Left ventricle myocardium inferior (tissue), 1 donor: ENCODE results near the gene LRTM2. TPM values are rescaled to one million over a fixed set of nuclear protein-coding genes. Genes with fewer than 3 reads are reported as not detected.

ENCODE experiments used
- DNase-seq: peaks from one replicate; pipeline ENCODE4 v3.0.0-alpha.2; 2020
- H3K27ac ChIP-seq: fragments of 200-600 bp; replicated peaks from 2 replicates; pipeline ENCODE4 v1.8.0; 2021
- H3K27me3 ChIP-seq: fragments of 200-600 bp; 2 replicates; pipeline ENCODE4 v1.8.0; 2021; ENCODE audit warnings: low read depth
- H3K36me3 ChIP-seq: fragments of 200-600 bp; 2 replicates; pipeline ENCODE4 v1.8.0; 2021
- H3K4me1 ChIP-seq: fragments of 200-600 bp; 2 replicates; pipeline ENCODE4 v1.8.0; 2021
- H3K4me3 ChIP-seq: fragments of 200-600 bp; 2 replicates; pipeline ENCODE4 v1.8.0; 2021; ENCODE audit warnings: mild to moderate bottlenecking, moderate library complexity
- H3K9me3 ChIP-seq: fragments of 200-600 bp; replicated peaks from 2 replicates; pipeline ENCODE4 v1.8.0; 2021
- intact Hi-C: fragments of 100-400 bp; cut with micrococcal nuclease; formaldehyde crosslinking; loops from one replicate; pipeline ENCODE4 v1.11.0; 2022
- total RNA-seq: library from RNA; stranded (reverse); fragmentation: NEBNext Ultra II Directional; extraction: Animal tissue kit (Norgen Biotek cat#: 25700); gene quantifications from one replicate; pipeline ENCODE4 v1.2.1, GENCODE V29; 2021
- TF ChIP-seq, protein P1 (sequence below): fragments of 200-600 bp; IDR thresholded peaks from 2 replicates; pipeline ENCODE4 v1.8.0; 2021; ENCODE audit warnings: antibody characterized with exemption, mild to moderate bottlenecking, borderline replicate concordance
- donor health status: DM: no; HTN: yes; CAD: no; lungs with severe emphysema.

The LRTM2 gene
- total RNA-seq, 1 donor from 2014 or later: not detected

DNA sequence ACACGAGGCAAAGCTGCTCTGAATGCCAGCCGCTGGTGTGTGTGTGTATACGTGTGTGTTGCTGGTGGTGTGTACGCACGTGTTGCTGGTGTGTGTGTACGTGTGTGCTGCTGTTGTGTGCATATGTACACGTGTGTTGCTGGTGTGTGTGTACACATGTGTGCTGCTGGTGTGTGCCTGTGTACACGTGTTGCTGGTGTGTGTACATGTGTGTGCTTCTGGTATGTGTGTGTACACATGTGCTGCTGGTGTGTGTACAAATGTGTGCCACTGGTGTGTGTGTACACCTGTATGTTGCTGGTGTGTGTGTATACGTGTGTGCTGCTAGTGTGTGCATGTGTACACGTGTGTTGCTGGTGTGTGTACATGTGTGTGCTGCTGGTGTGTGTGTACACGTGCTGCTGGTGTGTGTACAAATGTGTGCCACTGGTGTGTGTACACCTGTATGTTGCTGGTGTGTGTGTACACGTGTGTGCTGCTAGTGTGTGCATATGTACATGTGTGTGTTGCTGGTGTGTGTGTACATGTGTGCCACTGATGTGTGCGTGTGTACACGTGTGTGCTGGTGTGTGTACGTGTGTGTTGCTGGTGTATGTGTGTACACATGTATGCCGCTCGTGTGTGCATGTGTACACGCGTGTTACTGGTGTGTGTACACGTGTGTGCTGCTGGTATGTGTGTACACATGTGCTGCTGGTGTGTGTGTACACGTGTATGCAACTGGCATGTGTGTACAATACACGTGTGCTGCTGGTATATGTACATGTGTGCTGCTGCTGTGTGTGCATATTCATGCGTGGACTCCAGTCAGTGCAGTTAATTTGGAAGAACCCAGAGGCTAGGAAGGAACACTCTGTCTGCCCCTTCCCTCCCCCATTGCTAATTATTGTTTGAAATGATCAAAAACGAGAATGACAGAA is 50.9 kb downstream of the LRTM2 start:
- intact Hi-C loops: no loop called here
- TF ChIP-seq, protein P1, sequence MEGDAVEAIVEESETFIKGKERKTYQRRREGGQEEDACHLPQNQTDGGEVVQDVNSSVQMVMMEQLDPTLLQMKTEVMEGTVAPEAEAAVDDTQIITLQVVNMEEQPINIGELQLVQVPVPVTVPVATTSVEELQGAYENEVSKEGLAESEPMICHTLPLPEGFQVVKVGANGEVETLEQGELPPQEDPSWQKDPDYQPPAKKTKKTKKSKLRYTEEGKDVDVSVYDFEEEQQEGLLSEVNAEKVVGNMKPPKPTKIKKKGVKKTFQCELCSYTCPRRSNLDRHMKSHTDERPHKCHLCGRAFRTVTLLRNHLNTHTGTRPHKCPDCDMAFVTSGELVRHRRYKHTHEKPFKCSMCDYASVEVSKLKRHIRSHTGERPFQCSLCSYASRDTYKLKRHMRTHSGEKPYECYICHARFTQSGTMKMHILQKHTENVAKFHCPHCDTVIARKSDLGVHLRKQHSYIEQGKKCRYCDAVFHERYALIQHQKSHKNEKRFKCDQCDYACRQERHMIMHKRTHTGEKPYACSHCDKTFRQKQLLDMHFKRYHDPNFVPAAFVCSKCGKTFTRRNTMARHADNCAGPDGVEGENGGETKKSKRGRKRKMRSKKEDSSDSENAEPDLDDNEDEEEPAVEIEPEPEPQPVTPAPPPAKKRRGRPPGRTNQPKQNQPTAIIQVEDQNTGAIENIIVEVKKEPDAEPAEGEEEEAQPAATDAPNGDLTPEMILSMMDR: no peak
- H3K9me3 ChIP-seq: peaks cover 25% of the 10 kb centered on the region

GRCh38 chr12:1872001-1872400 is 51.6 kb downstream of the LRTM2 start:
- H3K4me3 ChIP-seq: no peak overlapping the region
- no peak for DNase-seq
- intact Hi-C loops: no loop called here
- H3K9me3 ChIP-seq: peaks cover 25% of the 10 kb centered on the region
- no peaks in the 10 kb centered on the region for H3K36me3 ChIP-seq
- no peak overlapping the region for H3K27ac ChIP-seq
- TF ChIP-seq, protein P1: no peak
- no peaks in the 10 kb centered on the region for H3K4me1 ChIP-seq
- peaks cover 57% of the 10 kb centered on the region for H3K27me3 ChIP-seq

More for the DNA sequence above, 50.9 kb downstream of the LRTM2 start:
- Histone ChIP-seq H3K27me3 (peaks cover 59% of the 10 kb centered on the region), H3K36me3 (no peaks in the 10 kb centered on the region), H3K27ac (no peak overlapping the region), H3K4me3 (no peak overlapping the region), H3K4me1 (no peaks in the 10 kb centered on the region)
- DNase-seq: no peak

- TF ChIP-seq, protein P1: no peak
- H3K27ac ChIP-seq: no peak overlapping the region
- peaks cover 57% of the 10 kb centered on the region for H3K27me3 ChIP-seq
- no peak overlapping the region for H3K4me3 ChIP-seq
- H3K9me3 ChIP-seq: peaks cover 25% of the 10 kb centered on the region
- H3K4me1 ChIP-seq: no peaks in the 10 kb centered on the region
- DNase-seq: no peak
- intact Hi-C loops: no loop called here
- no peaks in the 10 kb centered on the region for H3K36me3 ChIP-seq
These were observed 52.1 kb downstream of the LRTM2 start for GRCh38 chr12:1872448-1872847.

GRCh38 chr12:1873531-1874510 is 53.5 kb downstream of the LRTM2 start:
- DNase-seq: no peak
- no peak overlapping the region for H3K4me3 ChIP-seq
- no peaks in the 10 kb centered on the region for H3K4me1 ChIP-seq

DNA sequence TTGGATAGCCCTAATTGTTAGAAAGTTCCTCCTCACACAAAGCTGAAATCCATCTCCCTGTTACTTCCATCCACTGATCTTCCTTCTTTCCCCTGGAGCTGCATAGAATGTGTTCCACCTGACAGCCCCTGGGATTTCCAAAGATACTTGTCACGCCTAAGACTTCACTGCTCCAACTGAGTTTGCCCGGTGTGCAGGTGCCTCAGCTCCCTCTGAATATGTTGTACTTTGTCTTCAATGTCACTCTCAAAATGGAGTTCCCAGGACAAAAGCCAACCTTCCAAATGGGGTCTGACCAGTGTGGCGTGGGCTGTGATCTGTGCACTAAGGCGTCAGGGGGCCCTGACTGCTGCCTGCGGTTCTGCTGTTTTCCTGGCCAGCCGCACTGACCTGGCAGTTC is 55.2 kb downstream of the LRTM2 start:
- Histone ChIP-seq H3K27ac (no peak overlapping the region), H3K4me3 (no peak overlapping the region), H3K36me3 (no peaks in the 10 kb centered on the region), H3K27me3 (peaks cover 34% of the 10 kb centered on the region), H3K4me1 (no peaks in the 10 kb centered on the region), H3K9me3 (no peaks in the 10 kb centered on the region)
- TF ChIP-seq, protein P1: no peak
- intact Hi-C loops: no loop called here
- DNase-seq: no peak

More at GRCh38 chr12:1873531-1874510, 53.5 kb downstream of the LRTM2 start:
- intact Hi-C loops: no loop called here
- TF ChIP-seq, protein P1: no peak
- Histone ChIP-seq H3K36me3 (no peaks in the 10 kb centered on the region), H3K27ac (no peak overlapping the region), H3K9me3 (peaks cover 13% of the 10 kb centered on the region), H3K27me3 (peaks cover 49% of the 10 kb centered on the region)
